ENCODE measurements around the gene THAP11.

- TF ChIP-seq E2F4 (CRISPR knock-in tag; IDR thresholded peaks at IDR 0.05; ENCODE audit: borderline replicate concordance, low read depth) (no peak), CTCF (IDR thresholded peaks at IDR 0.05) (no peak), PRDM15 (CRISPR knock-in tag; IDR thresholded peaks at IDR 0.05) (no peak)
Measured at GRCh38 chr16:67860589-67861398, 18.7 kb downstream of the THAP11 start.
